ENCODE measurements around the gene LONRF2. TPM values are rescaled to one million over a fixed set of nuclear protein-coding genes. Genes with fewer than 3 reads are reported as not detected.

LONRF2 gene
- total RNA-seq, 1 experiment from 2014 or later: 1.6 TPM

GRCh38 chr2:100256416-100256815, 65.9 kb downstream of the LONRF2 start:
- BruUV-seq (replicated peaks): no TSS peak
- H3K4me1 ChIP-seq (ENCODE audit: control insufficient read depth in 1 of 2, insufficient read depth in 2 of 2, low read length in 2 of 2): no peaks in the 10 kb centered on the region
- H2AFZ ChIP-seq (ENCODE audit: low read depth, low read length, poor library complexity, severe bottlenecking): no peak overlapping the region
- intact Hi-C loops (cut with micrococcal nuclease): no loop called here
- H3K4me3 ChIP-seq (replicated peaks in 1 of 2; ENCODE audit: low read depth in 1 of 2, low read length in 2 of 2): no peak overlapping the region
- no peak overlapping the region for H3K9ac ChIP-seq (ENCODE audit: low read length)
- no peak for TF ChIP-seq SP1 (IDR thresholded peaks at IDR 0.05; ENCODE audit: low read depth)
- TF ChIP-seq YY1 (IDR thresholded peaks at IDR 0.05; ENCODE audit: extremely low read depth, insufficient replicate concordance, low read depth, low read length): no peak
- no peak for TF ChIP-seq CEBPB (IDR thresholded peaks at IDR 0.05; ENCODE audit: low read depth)
- no peak for TF ChIP-seq TCF7L2 (IDR thresholded peaks at IDR 0.05; ENCODE audit: borderline replicate concordance, extremely low read depth, insufficient read depth, insufficient read length)
- no peak for TF ChIP-seq CBX3 (IDR thresholded peaks at IDR 0.05; ENCODE audit: low read depth)
- TF ChIP-seq REST (IDR thresholded peaks at IDR 0.05; ENCODE audit: low read depth): no peak
- no peak for TF ChIP-seq ZNF274 (IDR thresholded peaks at IDR 0.05; ENCODE audit: low read depth, low read length)
- TF ChIP-seq, protein P1, sequence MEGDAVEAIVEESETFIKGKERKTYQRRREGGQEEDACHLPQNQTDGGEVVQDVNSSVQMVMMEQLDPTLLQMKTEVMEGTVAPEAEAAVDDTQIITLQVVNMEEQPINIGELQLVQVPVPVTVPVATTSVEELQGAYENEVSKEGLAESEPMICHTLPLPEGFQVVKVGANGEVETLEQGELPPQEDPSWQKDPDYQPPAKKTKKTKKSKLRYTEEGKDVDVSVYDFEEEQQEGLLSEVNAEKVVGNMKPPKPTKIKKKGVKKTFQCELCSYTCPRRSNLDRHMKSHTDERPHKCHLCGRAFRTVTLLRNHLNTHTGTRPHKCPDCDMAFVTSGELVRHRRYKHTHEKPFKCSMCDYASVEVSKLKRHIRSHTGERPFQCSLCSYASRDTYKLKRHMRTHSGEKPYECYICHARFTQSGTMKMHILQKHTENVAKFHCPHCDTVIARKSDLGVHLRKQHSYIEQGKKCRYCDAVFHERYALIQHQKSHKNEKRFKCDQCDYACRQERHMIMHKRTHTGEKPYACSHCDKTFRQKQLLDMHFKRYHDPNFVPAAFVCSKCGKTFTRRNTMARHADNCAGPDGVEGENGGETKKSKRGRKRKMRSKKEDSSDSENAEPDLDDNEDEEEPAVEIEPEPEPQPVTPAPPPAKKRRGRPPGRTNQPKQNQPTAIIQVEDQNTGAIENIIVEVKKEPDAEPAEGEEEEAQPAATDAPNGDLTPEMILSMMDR (IDR thresholded peaks at IDR 0.05 in 2 of 3, conservative IDR thresholded peaks at IDR 0.05 in 1 of 3; ENCODE audit: borderline replicate concordance in 1 of 3, insufficient read depth in 1 of 3, low read depth in 2 of 3, low read length in 2 of 3): no peak
- TF ChIP-seq EZH2phosphoT487 (IDR thresholded peaks at IDR 0.05; ENCODE audit: borderline replicate concordance): no peak
- TF ChIP-seq POLR2AphosphoS5 (IDR thresholded peaks at IDR 0.05; ENCODE audit: low read depth, low read length): no peak
- no peak overlapping the region for H3K4me2 ChIP-seq (ENCODE audit: low read length)
- no peaks in the 10 kb centered on the region for H4K20me1 ChIP-seq (ENCODE audit: insufficient read depth)
- DNase-seq (ENCODE audit: low read depth, low spot score) (no peak), ATAC-seq (no peak)
- no peak overlapping the region for H3K27ac ChIP-seq (ENCODE audit: low read depth, low read length)
- no peaks in the 10 kb centered on the region for H3K36me3 ChIP-seq (ENCODE audit: control insufficient read depth in 1 of 2, insufficient read depth in 2 of 2, low read length in 2 of 2)
- H3K9me3 ChIP-seq (ENCODE audit: control insufficient read depth in 1 of 2, insufficient read depth in 1 of 2, low read depth in 1 of 2, low read length in 2 of 2): no peaks in the 10 kb centered on the region
- no peaks in the 10 kb centered on the region for H3K9me2 ChIP-seq (ENCODE audit: insufficient read depth)
- ChIA-PET POLR2A (no interaction called here), RAD21 (ENCODE audit: low non-redundant PET in 1 of 2, low total read pairs in 2 of 2, uncharacterized antibody in 2 of 2, unreplicated experiment in 2 of 2) (no interaction called here), CTCF (no interaction called here)
- H3K79me2 ChIP-seq (ENCODE audit: insufficient read depth, low read length): no peaks in the 10 kb centered on the region
- no peaks in the 10 kb centered on the region for H3K27me3 ChIP-seq (ENCODE audit: insufficient read depth, low read length)

Measured in HCT116 (cell line).